Upper lobe of right lung (tissue), 1 donor: ENCODE data around the gene ENPP7. TPM values are rescaled to one million over a fixed set of nuclear protein-coding genes. Genes with fewer than 3 reads are reported as not detected.
"Not testable (repeated sequence)": the region's sequence is repeated elsewhere in the genome, so short reads cannot be mapped to it uniquely, and the experiment has no call there.

ENCODE experiments used
- ATAC-seq: fragments of 200-7000 bp; cut with Tn5 transposase; one replicate; pipeline ENCODE4 v1.9.1; 2020; ENCODE audit warnings: mild to moderate bottlenecking, moderate library complexity
- DNase-seq: peaks from one replicate; pipeline ENCODE4 v3.0.0-alpha.2; 2020
- H3K27ac ChIP-seq: fragments of 200-600 bp; one replicate; pipeline ENCODE4 v1.8.0; 2022
- H3K27me3 ChIP-seq: fragments of 200-600 bp; one replicate; pipeline ENCODE4 v1.8.0; 2022; ENCODE audit warnings: mild to moderate bottlenecking
- H3K36me3 ChIP-seq: fragments of 200-600 bp; one replicate; pipeline ENCODE4 v1.8.0; 2022
- H3K4me1 ChIP-seq: fragments of 200-600 bp; one replicate; pipeline ENCODE4 v1.8.0; 2022
- H3K4me3 ChIP-seq: fragments of 200-600 bp; one replicate; pipeline ENCODE4 v1.8.0; 2022; ENCODE audit warnings: mild to moderate bottlenecking
- H3K9me3 ChIP-seq: fragments of 200-600 bp; one replicate; pipeline ENCODE4 v1.8.0; 2022
- CTCF ChIP-seq: fragments of 200-600 bp; IDR thresholded peaks from one replicate; pipeline ENCODE4 v1.8.0; 2022; ENCODE audit warnings: antibody characterized with exemption
- intact Hi-C: fragments of 100-400 bp; cut with DNase I; formaldehyde crosslinking; loops from one replicate; pipeline ENCODE4 v1.11.0; 2022
- total RNA-seq: library from RNA; stranded (reverse); fragmentation: NEBNext Ultra II Directional; extraction: Animal tissue kit (Norgen Biotek cat#: 25700); gene quantifications from one replicate; pipeline ENCODE4 v1.2.1, GENCODE V29; 2021
- donor health status: DM: no; HTN: yes; CAD: no; lungs with severe emphysema.

Gene ENPP7
- total RNA-seq, 1 donor from 2014 or later = not detected

- TF ChIP-seq CTCF = no peak
- Histone ChIP-seq H3K9me3 (no peaks in the 10 kb centered on the region), H3K27me3 (peaks cover 75% of the 10 kb centered on the region), H3K36me3 (no peaks in the 10 kb centered on the region), H3K4me3 (no peak overlapping the region), H3K4me1 (no peaks in the 10 kb centered on the region), H3K27ac (no peak overlapping the region)
- intact Hi-C loops = no loop called here
- ATAC-seq (no peak), DNase-seq (no peak)
Measured at GRCh38 chr17:79749958-79750357, 19.2 kb downstream of the ENPP7 start.

- DNase-seq (no peak), ATAC-seq (no peak)
- peaks cover 75% of the 10 kb centered on the region for H3K27me3 ChIP-seq
- no peaks in the 10 kb centered on the region for H3K9me3 ChIP-seq
- no peak overlapping the region for H3K27ac ChIP-seq
- H3K4me1 ChIP-seq = no peaks in the 10 kb centered on the region
- H3K4me3 ChIP-seq = no peak overlapping the region
- TF ChIP-seq CTCF = no peak
- H3K36me3 ChIP-seq = no peaks in the 10 kb centered on the region
- intact Hi-C loops = no loop called here
Measured at GRCh38 chr17:79750650-79751545, 20.2 kb downstream of the ENPP7 start.

- H3K4me1 ChIP-seq = no peaks in the 10 kb centered on the region
- H3K4me3 ChIP-seq = no peak overlapping the region
- peaks cover 63% of the 10 kb centered on the region for H3K27me3 ChIP-seq
Measured at GRCh38 chr17:79752175-79752574, 21.4 kb downstream of the ENPP7 start.

GRCh38 chr17:79754370-79754769 is 23.6 kb downstream of the ENPP7 start:
- H3K4me1 ChIP-seq = no peaks in the 10 kb centered on the region
- H3K27ac ChIP-seq = no peak overlapping the region
- no peak for DNase-seq
- H3K36me3 ChIP-seq = no peaks in the 10 kb centered on the region
- no peak for TF ChIP-seq CTCF
- ATAC-seq = no peak
- H3K4me3 ChIP-seq = no peak overlapping the region
- H3K9me3 ChIP-seq = no peaks in the 10 kb centered on the region
- peaks cover 41% of the 10 kb centered on the region for H3K27me3 ChIP-seq
- intact Hi-C loops = no loop called here

More at GRCh38 chr17:79752175-79752574, 21.4 kb downstream of the ENPP7 start:
- DNase-seq (peak; percentile 45), ATAC-seq (no peak)
- intact Hi-C loops = no loop called here
- Histone ChIP-seq H3K27ac (no peak overlapping the region), H3K36me3 (no peaks in the 10 kb centered on the region), H3K9me3 (no peaks in the 10 kb centered on the region)
- no peak for TF ChIP-seq CTCF

GRCh38 chr17:79754903-79755302 is 24.2 kb downstream of the ENPP7 start:
- H3K4me3 ChIP-seq, DNase-seq, intact Hi-C loops, ATAC-seq, H3K36me3 ChIP-seq, H3K27ac ChIP-seq, H3K4me1 ChIP-seq, H3K9me3 ChIP-seq: not testable (repeated sequence)
- H3K27me3 ChIP-seq = peaks cover 36% of the 10 kb centered on the region

- no peak for TF ChIP-seq CTCF
- DNase-seq = no peak
- H3K27me3 ChIP-seq = peaks cover 29% of the 10 kb centered on the region
- H3K36me3 ChIP-seq = no peaks in the 10 kb centered on the region
- no peak overlapping the region for H3K27ac ChIP-seq
- no peak for ATAC-seq
- intact Hi-C loops = no loop called here
- H3K4me1 ChIP-seq = no peaks in the 10 kb centered on the region
- no peak overlapping the region for H3K4me3 ChIP-seq
- H3K9me3 ChIP-seq = no peaks in the 10 kb centered on the region
Measured at GRCh38 chr17:79755591-79755990, 24.8 kb downstream of the ENPP7 start.
